Keratinocyte (primary cell): Measurements from ENCODE around the gene SERPINI2.

Experiments used
- CTCF ChIP-seq, 3 experiments: IDR thresholded peaks in 1 of 3; conservative IDR thresholded peaks in 1 of 3; optimal IDR thresholded peaks in 1 of 3; 2 replicates in 2 of 3; 3 replicates in 1 of 3; pipeline versions ENCODE3 to v1.5.1; 2011; ENCODE audit warnings: low read length in 3 of 3, mild to moderate bottlenecking in 3 of 3, moderate library complexity in 2 of 3, control low read depth in 1 of 3, inconsistent platforms in 1 of 3; ENCODE audit not compliant: insufficient read depth in 2 of 3; ENCODE audit errors: extremely low read depth in 1 of 3
- EZH2 ChIP-seq: IDR thresholded peaks from one replicate; pipeline ENCODE4 v1.6.1; 2012; ENCODE audit warnings: inconsistent platforms, mild to moderate bottlenecking, low read length, moderate library complexity

GRCh38 chr3:167441256-167441655 is 32.6 kb downstream of the SERPINI2 start:
- TF ChIP-seq EZH2: no peak
- TF ChIP-seq CTCF (optimal IDR thresholded peaks at IDR 0.05 in 1 of 3, IDR thresholded peaks at IDR 0.05 in 1 of 3, conservative IDR thresholded peaks at IDR 0.05 in 1 of 3; ENCODE audit: extremely low read depth in 1 of 3, insufficient read depth in 2 of 3, low read length in 3 of 3): no peak
